Activated CD4-positive, alpha-beta T cell treated with anti-CD3 and anti-CD28 coated beads for 4 hours (primary cell): ENCODE measurements around the gene CELA3A.
"Not testable (repeated sequence)": the region's sequence is repeated elsewhere in the genome, so short reads cannot be mapped to it uniquely, and the experiment has no call there.

Source experiments
- DNase-seq, 2 donors: peaks; one replicate each; pipeline ENCODE4 v3.0.0-alpha.2; 2020

Gene CELA3A

GRCh38 chr1:21982122-21982521 is 19.3 kb upstream of the CELA3A start:
- DNase-seq = not testable (repeated sequence)

- not testable (repeated sequence) for DNase-seq
These were observed 17.9 kb upstream of the CELA3A start for GRCh38 chr1:21983539-21983938.

GRCh38 chr1:21985893-21986292 is 15.6 kb upstream of the CELA3A start:
- DNase-seq = not testable (repeated sequence)

GRCh38 chr1:21986386-21986785 is 15.1 kb upstream of the CELA3A start:
- DNase-seq = not testable (repeated sequence)

GRCh38 chr1:21989672-21990393 is 11.6 kb upstream of the CELA3A start:
- not testable (repeated sequence) for DNase-seq

GRCh38 chr1:21992186-21992585 is 9.3 kb upstream of the CELA3A start:
- DNase-seq = not testable (repeated sequence)

- not testable (repeated sequence) for DNase-seq
These were observed 6.7 kb upstream of the CELA3A start for GRCh38 chr1:21994716-21995115.

GRCh38 chr1:21996663-21996970 is 4.8 kb upstream of the CELA3A start:
- not testable (repeated sequence) for DNase-seq

GRCh38 chr1:21997891-21998623 is 3.4 kb upstream of the CELA3A start:
- not testable (repeated sequence) for DNase-seq

GRCh38 chr1:21998624-21999294 is 2.7 kb upstream of the CELA3A start:
- not testable (repeated sequence) for DNase-seq

- not testable (repeated sequence) for DNase-seq
These were observed 1.8 kb upstream of the CELA3A start for GRCh38 chr1:21999645-22000044.

GRCh38 chr1:22002461-22002860 is 1.0 kb downstream of the CELA3A start:
- DNase-seq = not testable (repeated sequence)

- not testable (repeated sequence) for DNase-seq
These were observed 1.4 kb downstream of the CELA3A start for GRCh38 chr1:22002875-22003274.

- not testable (repeated sequence) for DNase-seq
These were observed 2.5 kb downstream of the CELA3A start for GRCh38 chr1:22003959-22004358.

- DNase-seq = peak in 1 of 2 donors; percentile 8
These were observed 4.0 kb downstream of the CELA3A start for GRCh38 chr1:22005261-22006149.

GRCh38 chr1:22006736-22007135 is 5.3 kb downstream of the CELA3A start:
- not testable (repeated sequence) for DNase-seq

GRCh38 chr1:22007262-22007661 is 5.8 kb downstream of the CELA3A start:
- not testable (repeated sequence) for DNase-seq

GRCh38 chr1:22009566-22009965 is 8.1 kb downstream of the CELA3A start:
- not testable (repeated sequence) for DNase-seq

GRCh38 chr1:22012752-22013151 is 11.3 kb downstream of the CELA3A start:
- DNase-seq = not testable (repeated sequence)

GRCh38 chr1:22014575-22015206 is 13.2 kb downstream of the CELA3A start:
- DNase-seq = not testable (repeated sequence)

GRCh38 chr1:22018583-22019559 is 17.4 kb downstream of the CELA3A start:
- DNase-seq = peak; percentile 64 to 67
